ENCODE results near the gene GRIA1.
A peak's percentile ranks its signal among the peaks of the same experiment; 100 is the strongest.

The GRIA1 gene

GRCh38 chr5:153490118-153491037 is at the start of gene GRIA1:
Gene GRIA1 (plus strand): TSS chr5:153490670.
- DNase-seq: no peak

DNA sequence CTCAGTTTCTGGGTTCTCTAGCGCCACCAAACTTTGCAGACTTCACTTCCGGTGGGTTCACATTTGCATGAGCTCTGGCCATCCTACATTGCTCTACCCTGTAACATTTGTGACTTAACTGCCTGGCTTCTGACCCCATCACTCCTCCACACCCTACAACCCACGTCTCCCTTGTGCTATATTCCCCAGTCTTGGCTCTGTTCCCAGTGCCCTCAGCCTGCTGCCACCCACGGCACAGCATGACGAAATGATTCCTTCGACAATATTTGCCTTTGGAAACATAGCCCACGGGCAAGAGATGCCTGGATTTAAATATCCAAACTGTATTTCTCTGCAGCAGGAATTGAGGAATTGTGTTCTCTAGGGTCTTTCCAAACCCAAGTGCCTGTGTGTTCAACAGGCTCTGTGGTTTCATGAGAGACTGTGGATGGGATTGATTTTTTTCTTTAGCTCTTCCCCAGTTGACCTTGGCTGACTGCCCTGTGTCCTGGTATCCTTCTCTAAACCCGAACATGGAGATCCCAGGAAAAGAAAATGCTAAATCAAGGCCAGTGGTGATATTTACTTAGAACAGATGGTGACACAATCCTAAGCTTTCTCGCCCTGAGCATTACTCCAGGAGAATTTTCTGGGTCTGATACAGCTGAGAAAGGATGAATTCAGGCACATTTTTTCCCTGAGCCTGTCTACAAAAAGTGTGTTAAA is 44.4 kb upstream of the GRIA1 start:
- DNase-seq: no peak

GRCh38 chr5:153447534-153447933 is 42.9 kb upstream of the GRIA1 start:
- DNase-seq: no peak

DNA sequence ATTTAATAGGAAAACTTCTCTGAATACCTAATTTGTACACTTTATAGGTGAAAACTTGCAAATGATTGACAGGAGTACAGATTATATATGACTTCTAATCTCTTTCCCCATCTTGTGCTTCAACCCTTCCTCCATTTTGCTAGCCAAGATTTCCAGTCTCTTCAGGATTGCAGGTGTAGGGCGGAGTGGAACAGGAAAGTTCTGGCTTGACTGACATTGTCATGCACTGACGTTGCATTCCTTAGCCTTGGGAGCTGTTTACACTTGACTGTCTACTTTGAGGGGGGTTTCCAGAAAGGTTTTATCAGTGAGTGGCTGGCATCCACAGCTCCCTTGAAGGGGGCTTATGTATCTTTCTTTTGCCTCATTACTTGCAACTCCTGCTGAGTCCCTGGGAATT is 34.1 kb upstream of the GRIA1 start:
- no peak for DNase-seq

DNA sequence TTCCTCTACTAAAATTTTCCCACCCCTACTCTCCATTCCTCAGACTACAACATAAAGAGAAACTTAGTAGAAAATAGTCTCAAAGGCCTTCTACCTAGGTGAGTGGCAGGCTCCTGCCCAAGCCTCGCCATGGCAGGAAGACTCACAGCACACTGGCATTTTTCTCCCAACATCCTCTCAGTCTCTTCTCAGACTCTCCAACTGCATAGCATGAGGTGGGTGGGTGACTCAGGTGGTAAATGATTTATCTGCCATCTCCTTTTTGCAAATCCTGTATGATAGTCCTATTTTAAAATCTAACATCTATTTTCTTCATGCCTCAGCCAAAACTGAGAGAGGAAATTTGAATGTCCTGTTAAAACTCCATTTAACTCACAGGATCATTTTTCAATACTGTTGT is 33.5 kb upstream of the GRIA1 start:
- DNase-seq: no peak

- no peak for DNase-seq
Measured at GRCh38 chr5:153458268-153458667, 32.2 kb upstream of the GRIA1 start.

GRCh38 chr5:153459051-153459743 is 31.3 kb upstream of the GRIA1 start:
- no peak for DNase-seq

DNA sequence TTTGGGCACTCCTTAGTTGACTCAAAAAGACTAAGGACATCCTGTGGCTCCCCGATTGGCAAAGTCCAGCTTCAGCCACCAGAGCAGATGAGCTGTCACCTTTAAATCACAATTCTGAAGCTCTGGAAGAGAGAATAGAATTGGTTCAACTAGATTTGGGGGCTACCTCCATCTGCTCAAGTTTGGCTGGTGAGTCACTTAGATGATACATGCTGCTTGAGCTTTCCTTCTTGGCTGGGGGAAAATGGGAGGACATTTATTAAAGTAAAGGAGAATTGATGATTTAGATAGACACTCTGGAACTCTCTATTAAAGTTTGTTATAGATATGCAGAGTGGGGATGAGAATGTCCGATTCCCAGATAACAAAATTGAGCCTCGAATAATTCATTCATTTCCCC is 30.0 kb upstream of the GRIA1 start:
- DNase-seq: no peak

- DNase-seq: no peak
Measured at GRCh38 chr5:153461341-153461740, 29.1 kb upstream of the GRIA1 start.

- DNase-seq: no peak
Measured at GRCh38 chr5:153463806-153464205, 26.7 kb upstream of the GRIA1 start.

DNA sequence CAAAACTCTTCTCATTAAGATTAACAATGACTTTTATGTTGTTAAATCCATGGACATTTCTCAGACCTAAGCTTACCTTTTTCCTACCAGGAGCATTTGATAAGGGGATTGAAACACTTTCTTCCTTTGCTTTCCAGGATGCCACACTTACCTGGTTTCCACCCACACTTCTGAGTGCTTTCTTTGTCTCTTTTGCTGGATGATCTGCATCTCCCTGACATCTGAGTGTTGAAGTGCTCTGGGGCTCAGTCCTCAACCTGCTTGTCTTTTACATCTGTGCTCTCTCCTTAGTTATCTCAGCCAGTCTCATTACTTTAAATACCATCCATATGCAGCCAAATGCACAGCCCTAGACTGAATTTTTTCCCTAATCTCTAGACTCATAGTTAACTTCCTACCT is 22.9 kb upstream of the GRIA1 start:
- no peak for DNase-seq

DNA sequence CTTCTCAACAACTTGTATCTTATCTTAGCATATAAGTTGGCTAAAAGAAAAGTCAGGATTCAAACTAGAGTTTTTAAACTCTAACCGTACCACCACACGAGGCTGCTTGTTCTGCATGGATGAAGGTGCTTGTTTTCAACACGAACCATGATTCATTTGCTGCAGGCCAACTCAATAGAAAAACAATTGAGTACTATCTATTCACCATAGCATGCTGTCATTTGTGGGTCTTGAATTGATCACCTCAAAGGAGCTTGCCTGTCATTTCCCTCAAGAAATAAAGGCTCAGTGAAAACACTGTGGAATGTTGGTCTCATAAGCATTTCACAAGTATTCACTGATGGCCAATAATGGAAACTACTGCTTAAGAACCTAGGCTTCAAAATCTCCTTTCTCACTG is 21.0 kb upstream of the GRIA1 start:
- DNase-seq: no peak

- no peak for DNase-seq
Measured at GRCh38 chr5:153470736-153471135, 19.7 kb upstream of the GRIA1 start.

- DNase-seq: peak in 1 of 2 experiments; percentile 32
Measured at GRCh38 chr5:153476767-153477166, 13.7 kb upstream of the GRIA1 start.

- DNase-seq: no peak
Measured at GRCh38 chr5:153480401-153480800, 10.1 kb upstream of the GRIA1 start.

DNA sequence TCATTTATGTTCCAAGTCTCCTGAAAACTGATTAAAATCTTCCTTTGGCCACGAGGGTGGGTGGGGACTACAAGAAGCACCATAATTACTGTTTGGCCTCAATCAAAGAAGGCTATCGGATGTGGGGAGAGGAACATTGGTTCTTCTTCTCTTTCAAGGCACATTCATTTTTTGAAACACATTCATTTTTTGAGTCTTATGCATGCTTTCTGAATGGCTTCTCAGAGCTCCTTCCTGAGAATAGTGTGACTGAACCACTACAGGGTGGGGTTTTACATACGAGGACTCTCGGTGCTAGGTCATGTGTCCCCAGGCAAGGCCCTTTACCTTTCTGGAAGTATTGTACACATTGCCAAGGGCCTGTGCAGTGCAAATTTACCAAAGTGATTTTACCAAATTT is 7.0 kb upstream of the GRIA1 start:
- DNase-seq: no peak

GRCh38 chr5:153485641-153486040 is 4.8 kb upstream of the GRIA1 start:
- no peak for DNase-seq

DNA sequence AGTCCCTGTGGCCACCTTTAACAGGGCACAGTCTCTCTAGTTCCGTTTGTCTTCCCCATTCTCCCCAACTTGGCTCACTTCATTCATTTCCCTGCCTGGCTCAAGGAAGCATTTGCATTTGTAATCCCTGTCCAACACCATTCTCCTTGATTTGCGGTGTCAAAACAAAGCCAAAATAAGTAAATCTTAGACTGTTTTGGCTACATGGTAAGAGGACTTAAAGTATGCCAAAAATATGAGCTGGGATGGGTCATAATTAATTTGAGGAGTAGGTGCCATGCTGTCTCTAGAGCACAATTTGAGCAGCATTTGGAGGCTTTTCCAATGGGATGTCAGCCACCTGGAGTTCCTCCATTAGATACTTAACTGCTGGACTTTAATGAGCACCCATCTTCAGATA is 3.7 kb upstream of the GRIA1 start:
- DNase-seq: no peak

- DNase-seq: no peak
Measured at GRCh38 chr5:153489611-153490010, 859 bp upstream of the GRIA1 start.

- no peak for DNase-seq
Measured at GRCh38 chr5:153491038-153491744, 721 bp downstream of the GRIA1 start.

DNA sequence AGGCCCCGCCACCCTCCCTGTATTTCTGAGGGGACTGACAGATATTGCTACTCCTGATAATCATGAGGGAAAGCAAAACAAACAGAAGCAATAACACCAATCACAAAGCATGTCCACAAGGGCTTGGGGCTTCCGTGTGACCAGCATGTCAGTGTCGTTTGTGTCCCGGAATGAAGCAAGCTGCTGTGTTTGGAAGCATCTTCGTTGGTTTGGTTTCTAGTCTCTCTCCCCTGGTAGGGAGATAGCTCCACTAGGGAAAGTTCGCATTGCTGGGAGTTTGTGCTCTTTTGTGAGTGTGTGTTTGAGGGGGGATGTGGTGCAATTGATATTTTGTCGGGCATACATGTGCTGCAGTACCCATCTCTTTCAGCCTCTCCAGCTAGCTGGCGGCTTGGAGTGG is 1.4 kb downstream of the GRIA1 start:
- DNase-seq: no peak

DNA sequence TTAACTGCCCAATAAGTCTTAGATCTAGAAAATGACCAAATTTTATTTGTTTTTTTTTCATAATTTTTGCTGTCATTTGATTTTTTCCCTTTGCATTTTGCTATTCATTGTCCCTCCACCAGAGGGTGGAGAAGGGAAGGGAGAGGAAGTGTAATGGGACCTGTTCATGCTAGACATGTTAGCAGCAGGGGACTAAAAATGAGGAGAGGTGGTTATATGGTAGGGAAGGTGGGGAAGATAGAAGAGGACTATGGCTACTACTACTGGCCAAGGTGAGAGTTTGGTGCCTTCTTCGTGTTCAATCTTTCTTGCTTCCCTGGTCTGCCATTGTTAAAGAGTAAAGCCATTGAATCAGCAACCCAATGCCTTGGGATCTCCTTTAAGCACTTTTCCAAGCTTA is 6.4 kb downstream of the GRIA1 start:
- DNase-seq: peak in 1 of 2 experiments; percentile 32

DNA sequence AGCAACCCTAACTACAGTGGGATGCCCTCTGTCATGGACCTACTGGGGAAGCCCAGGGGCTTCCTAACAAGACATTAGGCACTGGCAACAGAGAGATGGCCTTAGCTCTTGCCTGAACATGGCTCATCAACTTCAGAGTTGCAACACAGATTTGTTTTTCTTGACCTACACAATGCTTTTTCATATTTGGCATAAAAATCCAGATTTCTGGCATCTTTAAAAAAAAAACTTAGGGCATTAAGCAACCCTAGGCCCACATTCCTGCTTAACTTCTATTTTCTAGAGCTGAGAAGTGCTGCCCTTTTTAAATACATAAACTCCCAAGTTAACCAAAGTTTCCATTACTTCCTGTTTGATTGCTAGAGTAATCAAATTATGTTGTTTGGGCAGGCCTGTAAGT is 8.0 kb downstream of the GRIA1 start:
- no peak for DNase-seq

All from SW 1271 (cell line).